ENCODE data around the gene CPEB4. TPM values are rescaled to one million over a fixed set of nuclear protein-coding genes. Genes with fewer than 3 reads are reported as not detected.

Gene CPEB4
- total and polyA plus RNA-seq, 2 of the 8 experiments (the other 6 are each of a cell fraction or from before 2014, with no cell fraction given), result 8.4 to 13.4 TPM

DNA sequence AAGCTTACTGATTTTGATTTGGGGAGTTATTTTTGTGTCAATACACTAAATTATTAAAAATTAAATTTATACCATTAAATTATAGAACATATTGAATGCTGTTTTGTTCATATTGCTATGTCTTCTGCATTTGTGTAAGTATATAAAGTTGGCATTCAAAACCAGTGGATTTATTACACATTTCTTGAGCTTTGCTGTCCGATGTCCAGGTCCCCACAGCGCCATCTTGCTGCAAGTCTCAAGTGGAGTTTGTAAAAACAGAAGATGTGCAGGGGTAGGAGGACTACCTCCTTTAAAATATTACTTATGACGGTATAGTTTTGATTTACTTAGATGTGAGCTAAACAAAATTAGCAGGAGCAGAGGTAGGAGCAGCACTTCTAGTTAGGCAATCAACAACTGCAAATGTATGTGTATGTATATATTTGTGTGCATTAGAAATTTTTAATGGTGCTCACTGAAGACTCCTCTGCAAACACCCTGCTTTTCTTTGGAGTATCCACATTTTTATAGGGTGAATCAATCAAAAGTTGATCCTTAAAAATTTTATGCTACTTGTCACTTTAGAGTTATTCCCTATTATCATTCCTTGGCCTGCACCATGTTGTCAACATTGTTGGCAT, 37.4 kb downstream of the CPEB4 start (continued):
- TF ChIP-seq, protein P1, sequence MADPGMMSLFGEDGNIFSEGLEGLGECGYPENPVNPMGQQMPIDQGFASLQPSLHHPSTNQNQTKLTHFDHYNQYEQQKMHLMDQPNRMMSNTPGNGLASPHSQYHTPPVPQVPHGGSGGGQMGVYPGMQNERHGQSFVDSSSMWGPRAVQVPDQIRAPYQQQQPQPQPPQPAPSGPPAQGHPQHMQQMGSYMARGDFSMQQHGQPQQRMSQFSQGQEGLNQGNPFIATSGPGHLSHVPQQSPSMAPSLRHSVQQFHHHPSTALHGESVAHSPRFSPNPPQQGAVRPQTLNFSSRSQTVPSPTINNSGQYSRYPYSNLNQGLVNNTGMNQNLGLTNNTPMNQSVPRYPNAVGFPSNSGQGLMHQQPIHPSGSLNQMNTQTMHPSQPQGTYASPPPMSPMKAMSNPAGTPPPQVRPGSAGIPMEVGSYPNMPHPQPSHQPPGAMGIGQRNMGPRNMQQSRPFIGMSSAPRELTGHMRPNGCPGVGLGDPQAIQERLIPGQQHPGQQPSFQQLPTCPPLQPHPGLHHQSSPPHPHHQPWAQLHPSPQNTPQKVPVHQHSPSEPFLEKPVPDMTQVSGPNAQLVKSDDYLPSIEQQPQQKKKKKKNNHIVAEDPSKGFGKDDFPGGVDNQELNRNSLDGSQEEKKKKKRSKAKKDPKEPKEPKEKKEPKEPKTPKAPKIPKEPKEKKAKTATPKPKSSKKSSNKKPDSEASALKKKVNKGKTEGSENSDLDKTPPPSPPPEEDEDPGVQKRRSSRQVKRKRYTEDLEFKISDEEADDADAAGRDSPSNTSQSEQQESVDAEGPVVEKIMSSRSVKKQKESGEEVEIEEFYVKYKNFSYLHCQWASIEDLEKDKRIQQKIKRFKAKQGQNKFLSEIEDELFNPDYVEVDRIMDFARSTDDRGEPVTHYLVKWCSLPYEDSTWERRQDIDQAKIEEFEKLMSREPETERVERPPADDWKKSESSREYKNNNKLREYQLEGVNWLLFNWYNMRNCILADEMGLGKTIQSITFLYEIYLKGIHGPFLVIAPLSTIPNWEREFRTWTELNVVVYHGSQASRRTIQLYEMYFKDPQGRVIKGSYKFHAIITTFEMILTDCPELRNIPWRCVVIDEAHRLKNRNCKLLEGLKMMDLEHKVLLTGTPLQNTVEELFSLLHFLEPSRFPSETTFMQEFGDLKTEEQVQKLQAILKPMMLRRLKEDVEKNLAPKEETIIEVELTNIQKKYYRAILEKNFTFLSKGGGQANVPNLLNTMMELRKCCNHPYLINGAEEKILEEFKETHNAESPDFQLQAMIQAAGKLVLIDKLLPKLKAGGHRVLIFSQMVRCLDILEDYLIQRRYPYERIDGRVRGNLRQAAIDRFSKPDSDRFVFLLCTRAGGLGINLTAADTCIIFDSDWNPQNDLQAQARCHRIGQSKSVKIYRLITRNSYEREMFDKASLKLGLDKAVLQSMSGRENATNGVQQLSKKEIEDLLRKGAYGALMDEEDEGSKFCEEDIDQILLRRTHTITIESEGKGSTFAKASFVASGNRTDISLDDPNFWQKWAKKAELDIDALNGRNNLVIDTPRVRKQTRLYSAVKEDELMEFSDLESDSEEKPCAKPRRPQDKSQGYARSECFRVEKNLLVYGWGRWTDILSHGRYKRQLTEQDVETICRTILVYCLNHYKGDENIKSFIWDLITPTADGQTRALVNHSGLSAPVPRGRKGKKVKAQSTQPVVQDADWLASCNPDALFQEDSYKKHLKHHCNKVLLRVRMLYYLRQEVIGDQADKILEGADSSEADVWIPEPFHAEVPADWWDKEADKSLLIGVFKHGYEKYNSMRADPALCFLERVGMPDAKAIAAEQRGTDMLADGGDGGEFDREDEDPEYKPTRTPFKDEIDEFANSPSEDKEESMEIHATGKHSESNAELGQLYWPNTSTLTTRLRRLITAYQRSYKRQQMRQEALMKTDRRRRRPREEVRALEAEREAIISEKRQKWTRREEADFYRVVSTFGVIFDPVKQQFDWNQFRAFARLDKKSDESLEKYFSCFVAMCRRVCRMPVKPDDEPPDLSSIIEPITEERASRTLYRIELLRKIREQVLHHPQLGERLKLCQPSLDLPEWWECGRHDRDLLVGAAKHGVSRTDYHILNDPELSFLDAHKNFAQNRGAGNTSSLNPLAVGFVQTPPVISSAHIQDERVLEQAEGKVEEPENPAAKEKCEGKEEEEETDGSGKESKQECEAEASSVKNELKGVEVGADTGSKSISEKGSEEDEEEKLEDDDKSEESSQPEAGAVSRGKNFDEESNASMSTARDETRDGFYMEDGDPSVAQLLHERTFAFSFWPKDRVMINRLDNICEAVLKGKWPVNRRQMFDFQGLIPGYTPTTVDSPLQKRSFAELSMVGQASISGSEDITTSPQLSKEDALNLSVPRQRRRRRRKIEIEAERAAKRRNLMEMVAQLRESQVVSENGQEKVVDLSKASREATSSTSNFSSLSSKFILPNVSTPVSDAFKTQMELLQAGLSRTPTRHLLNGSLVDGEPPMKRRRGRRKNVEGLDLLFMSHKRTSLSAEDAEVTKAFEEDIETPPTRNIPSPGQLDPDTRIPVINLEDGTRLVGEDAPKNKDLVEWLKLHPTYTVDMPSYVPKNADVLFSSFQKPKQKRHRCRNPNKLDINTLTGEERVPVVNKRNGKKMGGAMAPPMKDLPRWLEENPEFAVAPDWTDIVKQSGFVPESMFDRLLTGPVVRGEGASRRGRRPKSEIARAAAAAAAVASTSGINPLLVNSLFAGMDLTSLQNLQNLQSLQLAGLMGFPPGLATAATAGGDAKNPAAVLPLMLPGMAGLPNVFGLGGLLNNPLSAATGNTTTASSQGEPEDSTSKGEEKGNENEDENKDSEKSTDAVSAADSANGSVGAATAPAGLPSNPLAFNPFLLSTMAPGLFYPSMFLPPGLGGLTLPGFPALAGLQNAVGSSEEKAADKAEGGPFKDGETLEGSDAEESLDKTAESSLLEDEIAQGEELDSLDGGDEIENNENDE (IDR thresholded peaks at IDR 0.05; ENCODE audit: insufficient replicate concordance, low read length), result no peak
- TF ChIP-seq NANOG (IDR thresholded peaks at IDR 0.05; ENCODE audit: insufficient read depth, low read depth, low read length, poor library complexity, severe bottlenecking) (no peak), JUN (IDR thresholded peaks at IDR 0.05; ENCODE audit: low read depth, low read length) (no peak), EGR1 (IDR thresholded peaks at IDR 0.05; ENCODE audit: borderline replicate concordance, low read depth, low read length) (no peak), SP1 (IDR thresholded peaks at IDR 0.05; ENCODE audit: low read depth, low read length) (no peak), GTF2F1 (IDR thresholded peaks at IDR 0.05; ENCODE audit: borderline replicate concordance, low read depth, low read length) (no peak), EZH2 (IDR thresholded peaks at IDR 0.05; ENCODE audit: low read depth, low read length, severe bottlenecking) (no peak), SIX5 (IDR thresholded peaks at IDR 0.05; ENCODE audit: low read depth, low read length) (no peak)
- TF ChIP-seq, protein P2, sequence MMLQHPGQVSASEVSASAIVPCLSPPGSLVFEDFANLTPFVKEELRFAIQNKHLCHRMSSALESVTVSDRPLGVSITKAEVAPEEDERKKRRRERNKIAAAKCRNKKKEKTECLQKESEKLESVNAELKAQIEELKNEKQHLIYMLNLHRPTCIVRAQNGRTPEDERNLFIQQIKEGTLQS (IDR thresholded peaks at IDR 0.05; ENCODE audit: insufficient read depth, low read depth, low read length), result no peak
- TF ChIP-seq, protein P3, sequence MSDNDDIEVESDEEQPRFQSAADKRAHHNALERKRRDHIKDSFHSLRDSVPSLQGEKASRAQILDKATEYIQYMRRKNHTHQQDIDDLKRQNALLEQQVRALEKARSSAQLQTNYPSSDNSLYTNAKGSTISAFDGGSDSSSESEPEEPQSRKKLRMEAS (IDR thresholded peaks at IDR 0.05), result no peak

Measured in H1 (cell line).